ENCODE data around the gene PTCD1.
A peak's percentile ranks its signal among the peaks of the same experiment; 100 is the strongest.
"Not testable (repeated sequence)": the region's sequence is repeated elsewhere in the genome, so short reads cannot be mapped to it uniquely, and the experiment has no call there.

The PTCD1 gene

GRCh38 chr7:99448855-99449254, 10.3 kb upstream of the PTCD1 start:
- DNase-seq = no peak

- no peak for DNase-seq
Measured at GRCh38 chr7:99447943-99448342, 9.3 kb upstream of the PTCD1 start.

- DNase-seq = no peak
Measured at GRCh38 chr7:99446096-99446495, 7.5 kb upstream of the PTCD1 start.

GRCh38 chr7:99440195-99440594, 1.6 kb upstream of the PTCD1 start:
- no peak for DNase-seq

GRCh38 chr7:99437946-99438572, 539 bp downstream of the PTCD1 start:
- no peak for DNase-seq

GRCh38 chr7:99433158-99433557, 5.4 kb downstream of the PTCD1 start:
- no peak for DNase-seq

GRCh38 chr7:99431756-99432540, 6.7 kb downstream of the PTCD1 start:
- not testable (repeated sequence) for DNase-seq

- no peak for DNase-seq
Measured at GRCh38 chr7:99429756-99430155, 8.8 kb downstream of the PTCD1 start.

- no peak for DNase-seq
Measured at GRCh38 chr7:99428972-99429566, 9.5 kb downstream of the PTCD1 start.

GRCh38 chr7:99424932-99425730, 13.5 kb downstream of the PTCD1 start:
- DNase-seq = no peak

GRCh38 chr7:99422625-99423024, 16.0 kb downstream of the PTCD1 start:
- DNase-seq = no peak

GRCh38 chr7:99422186-99422585, 16.4 kb downstream of the PTCD1 start:
- no peak for DNase-seq

- no peak for DNase-seq
Measured at GRCh38 chr7:99420986-99421385, 17.6 kb downstream of the PTCD1 start.

GRCh38 chr7:99420213-99420612, 18.4 kb downstream of the PTCD1 start:
- no peak for DNase-seq

- no peak for DNase-seq
Measured at GRCh38 chr7:99419323-99420021, 19.1 kb downstream of the PTCD1 start.

GRCh38 chr7:99418260-99418659, 20.3 kb downstream of the PTCD1 start:
- no peak for DNase-seq

- not testable (repeated sequence) for DNase-seq
Measured at GRCh38 chr7:99415513-99416127, 23.0 kb downstream of the PTCD1 start.

GRCh38 chr7:99410635-99411034, 28.0 kb downstream of the PTCD1 start:
- no peak for DNase-seq

- no peak for DNase-seq
Measured at GRCh38 chr7:99409806-99410205, 28.8 kb downstream of the PTCD1 start.

GRCh38 chr7:99409192-99409572, 29.4 kb downstream of the PTCD1 start:
- no peak for DNase-seq

- peak; percentile 81 to 86 (median 84) for DNase-seq
Measured at GRCh38 chr7:99408379-99409191, 30.0 kb downstream of the PTCD1 start, which contains the start of the genes BUD31 and PDAP1. Gene BUD31 (plus strand): TSS chr7:99408969. CDS start chr7:99411093, 2,124 bp downstream. Gene PDAP1 (minus strand): TSS chr7:99408597. CDS start chr7:99408548, 49 bp downstream.
